B cell (primary cell): ENCODE measurements around the gene PTPN11.

ENCODE experiments used
- EZH2 ChIP-seq: IDR thresholded peaks from 2 replicates; pipeline ENCODE4 v1.6.1; 2012; ENCODE audit warnings: borderline replicate concordance, low read depth, mild to moderate bottlenecking, moderate library complexity, low read length; ENCODE audit not compliant: insufficient read depth, poor library complexity, severe bottlenecking
- TF ChIP-seq, protein P1 (sequence below): fragments of 200-600 bp; IDR thresholded peaks from one replicate; pipeline ENCODE4 v1.8.0; 2022; ENCODE audit warnings: antibody characterized with exemption, mild to moderate bottlenecking

DNA sequence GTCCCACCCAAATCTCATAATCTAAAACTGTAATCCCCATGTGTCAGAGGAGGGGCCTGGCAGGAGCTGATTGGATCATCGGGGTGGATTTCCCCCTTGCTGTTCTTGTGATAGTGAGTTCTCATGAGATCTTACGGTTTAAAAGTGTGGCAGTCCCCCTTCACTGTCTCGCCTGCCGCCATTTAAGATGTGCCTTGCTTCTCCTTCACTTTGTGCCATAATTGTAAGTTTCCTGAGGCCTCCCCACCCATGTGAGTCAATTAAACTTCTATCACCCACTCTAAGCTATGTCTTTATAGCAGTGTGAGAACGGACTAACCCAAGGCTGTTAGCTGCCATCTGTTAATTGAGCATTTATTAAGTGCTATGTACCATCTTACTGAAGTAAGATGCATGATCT lies 105.1 kb downstream of the PTPN11 start:
- no peak for TF ChIP-seq EZH2
- TF ChIP-seq, protein P1, sequence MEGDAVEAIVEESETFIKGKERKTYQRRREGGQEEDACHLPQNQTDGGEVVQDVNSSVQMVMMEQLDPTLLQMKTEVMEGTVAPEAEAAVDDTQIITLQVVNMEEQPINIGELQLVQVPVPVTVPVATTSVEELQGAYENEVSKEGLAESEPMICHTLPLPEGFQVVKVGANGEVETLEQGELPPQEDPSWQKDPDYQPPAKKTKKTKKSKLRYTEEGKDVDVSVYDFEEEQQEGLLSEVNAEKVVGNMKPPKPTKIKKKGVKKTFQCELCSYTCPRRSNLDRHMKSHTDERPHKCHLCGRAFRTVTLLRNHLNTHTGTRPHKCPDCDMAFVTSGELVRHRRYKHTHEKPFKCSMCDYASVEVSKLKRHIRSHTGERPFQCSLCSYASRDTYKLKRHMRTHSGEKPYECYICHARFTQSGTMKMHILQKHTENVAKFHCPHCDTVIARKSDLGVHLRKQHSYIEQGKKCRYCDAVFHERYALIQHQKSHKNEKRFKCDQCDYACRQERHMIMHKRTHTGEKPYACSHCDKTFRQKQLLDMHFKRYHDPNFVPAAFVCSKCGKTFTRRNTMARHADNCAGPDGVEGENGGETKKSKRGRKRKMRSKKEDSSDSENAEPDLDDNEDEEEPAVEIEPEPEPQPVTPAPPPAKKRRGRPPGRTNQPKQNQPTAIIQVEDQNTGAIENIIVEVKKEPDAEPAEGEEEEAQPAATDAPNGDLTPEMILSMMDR: no peak
